ENCODE results near the gene AMIGO2.

DNA sequence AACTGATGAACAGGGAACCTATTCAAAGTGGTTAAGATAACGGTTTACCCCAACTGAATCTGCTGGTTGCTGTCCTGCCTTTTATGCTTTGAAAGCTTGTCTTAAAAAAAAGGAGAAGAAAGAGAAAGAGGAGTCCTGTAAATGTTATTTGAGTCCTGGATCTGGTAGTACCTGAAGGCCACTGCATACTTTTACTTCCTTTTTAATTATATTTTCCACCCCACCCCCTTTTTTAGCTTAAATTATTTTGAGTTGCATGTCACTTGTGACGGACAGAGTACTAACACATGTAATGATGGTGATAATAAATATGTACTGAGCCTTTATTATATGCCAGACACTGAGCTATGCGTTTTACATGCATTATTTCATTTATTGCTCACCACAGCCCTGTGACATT lies 2.5 kb upstream of the AMIGO2 start:
- TF ChIP-seq POLR2A (IDR thresholded peaks at IDR 0.05; ENCODE audit: borderline replicate concordance, extremely low read depth, insufficient read depth, insufficient read length) (no peak), EZH2 (IDR thresholded peaks at IDR 0.05) (no peak), FOSL1 (IDR thresholded peaks at IDR 0.05; ENCODE audit: low read depth) (no peak), JUND (IDR thresholded peaks at IDR 0.05) (no peak)
- TF ChIP-seq, protein P1, sequence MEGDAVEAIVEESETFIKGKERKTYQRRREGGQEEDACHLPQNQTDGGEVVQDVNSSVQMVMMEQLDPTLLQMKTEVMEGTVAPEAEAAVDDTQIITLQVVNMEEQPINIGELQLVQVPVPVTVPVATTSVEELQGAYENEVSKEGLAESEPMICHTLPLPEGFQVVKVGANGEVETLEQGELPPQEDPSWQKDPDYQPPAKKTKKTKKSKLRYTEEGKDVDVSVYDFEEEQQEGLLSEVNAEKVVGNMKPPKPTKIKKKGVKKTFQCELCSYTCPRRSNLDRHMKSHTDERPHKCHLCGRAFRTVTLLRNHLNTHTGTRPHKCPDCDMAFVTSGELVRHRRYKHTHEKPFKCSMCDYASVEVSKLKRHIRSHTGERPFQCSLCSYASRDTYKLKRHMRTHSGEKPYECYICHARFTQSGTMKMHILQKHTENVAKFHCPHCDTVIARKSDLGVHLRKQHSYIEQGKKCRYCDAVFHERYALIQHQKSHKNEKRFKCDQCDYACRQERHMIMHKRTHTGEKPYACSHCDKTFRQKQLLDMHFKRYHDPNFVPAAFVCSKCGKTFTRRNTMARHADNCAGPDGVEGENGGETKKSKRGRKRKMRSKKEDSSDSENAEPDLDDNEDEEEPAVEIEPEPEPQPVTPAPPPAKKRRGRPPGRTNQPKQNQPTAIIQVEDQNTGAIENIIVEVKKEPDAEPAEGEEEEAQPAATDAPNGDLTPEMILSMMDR (IDR thresholded peaks at IDR 0.05 in 2 of 3, conservative IDR thresholded peaks at IDR 0.05 in 1 of 3; ENCODE audit: borderline replicate concordance in 1 of 3, insufficient read depth in 1 of 3, low read depth in 2 of 3, low read length in 2 of 3) = no peak
- TF ChIP-seq, protein P2, sequence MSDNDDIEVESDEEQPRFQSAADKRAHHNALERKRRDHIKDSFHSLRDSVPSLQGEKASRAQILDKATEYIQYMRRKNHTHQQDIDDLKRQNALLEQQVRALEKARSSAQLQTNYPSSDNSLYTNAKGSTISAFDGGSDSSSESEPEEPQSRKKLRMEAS (IDR thresholded peaks at IDR 0.05) = no peak
